Activated B cell treated with CpG ODN at 0.5 μM for 24 hours (primary cell): ENCODE data around the gene ZGRF1. TPM values are rescaled to one million over a fixed set of nuclear protein-coding genes. Genes with fewer than 3 reads are reported as not detected.

Experiments used
- ATAC-seq: fragments of 200-7000 bp; cut with Tn5 transposase; one replicate; pipeline ENCODE4 v1.10.0; 2021; ENCODE audit warnings: low read depth, mild to moderate bottlenecking, moderate library complexity
- CTCF ChIA-PET: fragments of 350-600 bp; sonication (Branson Sonifier 250); formaldehyde crosslinking; loops from one replicate; lab custom pipeline; 2021; ENCODE audit warnings: antibody characterized with exemption; lab: Charles Lee
- POLR2A ChIA-PET: fragments of 350-600 bp; sonication (Branson Sonifier 250); formaldehyde crosslinking; loops from one replicate; lab custom pipeline; 2021; ENCODE audit warnings: antibody characterized with exemption; lab: Charles Lee
- DNase-seq: peaks from one replicate; pipeline ENCODE4 v3.0.0; 2022
- H3K27ac Mint-ChIP-seq: one replicate; pipeline ENCODE4 v1.8.0; 2020; ENCODE audit warnings: mixed read lengths
- H3K27me3 Mint-ChIP-seq: one replicate; pipeline ENCODE4 v1.8.0; 2021; ENCODE audit warnings: mixed read lengths
- H3K36me3 Mint-ChIP-seq: one replicate; pipeline ENCODE4 v1.8.0; 2021; ENCODE audit warnings: low read depth, mixed read lengths
- H3K4me1 Mint-ChIP-seq: one replicate; pipeline ENCODE4 v1.8.0; 2021; ENCODE audit warnings: mixed read lengths
- H3K4me3 Mint-ChIP-seq: one replicate; pipeline ENCODE4 v1.8.0; 2020; ENCODE audit warnings: mild to moderate bottlenecking, mixed read lengths
- H3K9me3 Mint-ChIP-seq: one replicate; pipeline ENCODE4 v1.8.0; 2020; ENCODE audit warnings: mixed read lengths
- intact Hi-C: fragments of 100-400 bp; cut with micrococcal nuclease; formaldehyde crosslinking; loops from one replicate; pipeline ENCODE4 v1.15.1; 2024
- total RNA-seq: library from RNA; stranded (reverse); gene quantifications from 2 replicates; pipeline ENCODE4 v1.2.3, GENCODE V29; 2022
- TF ChIP-seq, protein P1 (sequence below): fragments of 200-600 bp; IDR thresholded peaks from one replicate; pipeline ENCODE4 v1.8.0; 2022; ENCODE audit warnings: antibody characterized with exemption, mild to moderate bottlenecking

The ZGRF1 gene
- total RNA-seq, 1 donor from 2014 or later: 13.7 TPM

DNA sequence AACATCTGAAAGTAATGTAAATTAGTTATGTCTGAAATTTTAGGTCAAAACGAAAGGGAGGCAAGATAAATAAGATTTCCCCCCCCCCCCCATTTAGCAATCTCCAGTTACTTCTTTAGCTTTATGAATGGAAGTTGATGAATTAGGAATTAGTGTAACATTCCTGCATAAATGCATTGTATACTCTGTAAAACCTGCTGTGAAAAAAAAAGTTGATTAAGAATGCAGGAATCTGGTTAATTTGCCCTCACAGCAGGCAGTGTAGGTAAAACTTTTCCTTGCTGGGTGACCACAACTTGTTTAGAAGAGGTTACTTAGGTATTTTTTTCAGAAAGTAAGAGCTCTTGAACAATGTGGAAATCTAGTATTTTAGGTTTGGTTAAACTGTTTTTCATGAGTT is 15.5 kb upstream of the ZGRF1 start:
- ATAC-seq (no peak), DNase-seq (no peak)

DNA sequence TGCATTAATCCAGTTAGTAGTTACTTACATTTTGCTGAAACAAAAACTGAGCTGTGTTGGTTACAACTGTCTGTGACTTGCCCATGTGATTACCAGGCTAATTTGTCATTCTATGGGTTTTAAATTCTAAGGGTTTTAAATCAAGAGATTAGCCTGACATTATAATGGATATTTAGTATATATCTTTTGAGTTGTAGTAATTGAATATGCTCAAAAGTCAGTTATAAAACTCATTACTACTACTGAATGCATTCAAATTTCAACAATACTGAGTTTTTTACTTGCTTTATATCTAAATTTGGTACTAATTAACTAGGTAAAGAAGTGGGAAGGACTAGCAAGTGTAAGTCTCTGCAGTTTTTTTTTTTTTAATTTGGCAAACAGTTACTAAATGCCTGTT is 14.9 kb upstream of the ZGRF1 start:
- intact Hi-C loops: no loop called here
- no peak for DNase-seq
- TF ChIP-seq, protein P1, sequence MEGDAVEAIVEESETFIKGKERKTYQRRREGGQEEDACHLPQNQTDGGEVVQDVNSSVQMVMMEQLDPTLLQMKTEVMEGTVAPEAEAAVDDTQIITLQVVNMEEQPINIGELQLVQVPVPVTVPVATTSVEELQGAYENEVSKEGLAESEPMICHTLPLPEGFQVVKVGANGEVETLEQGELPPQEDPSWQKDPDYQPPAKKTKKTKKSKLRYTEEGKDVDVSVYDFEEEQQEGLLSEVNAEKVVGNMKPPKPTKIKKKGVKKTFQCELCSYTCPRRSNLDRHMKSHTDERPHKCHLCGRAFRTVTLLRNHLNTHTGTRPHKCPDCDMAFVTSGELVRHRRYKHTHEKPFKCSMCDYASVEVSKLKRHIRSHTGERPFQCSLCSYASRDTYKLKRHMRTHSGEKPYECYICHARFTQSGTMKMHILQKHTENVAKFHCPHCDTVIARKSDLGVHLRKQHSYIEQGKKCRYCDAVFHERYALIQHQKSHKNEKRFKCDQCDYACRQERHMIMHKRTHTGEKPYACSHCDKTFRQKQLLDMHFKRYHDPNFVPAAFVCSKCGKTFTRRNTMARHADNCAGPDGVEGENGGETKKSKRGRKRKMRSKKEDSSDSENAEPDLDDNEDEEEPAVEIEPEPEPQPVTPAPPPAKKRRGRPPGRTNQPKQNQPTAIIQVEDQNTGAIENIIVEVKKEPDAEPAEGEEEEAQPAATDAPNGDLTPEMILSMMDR: no peak
- CTCF ChIA-PET: no interaction called here
- Mint-ChIP-seq H3K9me3 (no peaks in the 10 kb centered on the region), H3K27me3 (no peaks in the 10 kb centered on the region), H3K36me3 (peaks cover 76% of the 10 kb centered on the region), H3K4me3 (no peak overlapping the region), H3K4me1 (no peaks in the 10 kb centered on the region), H3K27ac (no peak overlapping the region)
- ATAC-seq: no peak
- POLR2A ChIA-PET: no interaction called here

More for the DNA sequence above, 15.5 kb upstream of the ZGRF1 start:
- no peaks in the 10 kb centered on the region for H3K27me3 Mint-ChIP-seq
- CTCF ChIA-PET: no interaction called here
- no peak overlapping the region for H3K27ac Mint-ChIP-seq
- intact Hi-C loops: no loop called here
- peaks cover 75% of the 10 kb centered on the region for H3K36me3 Mint-ChIP-seq
- no peaks in the 10 kb centered on the region for H3K4me1 Mint-ChIP-seq
- H3K9me3 Mint-ChIP-seq: no peaks in the 10 kb centered on the region
- H3K4me3 Mint-ChIP-seq: no peak overlapping the region
- TF ChIP-seq, protein P1: no peak
- POLR2A ChIA-PET: no interaction called here

DNA sequence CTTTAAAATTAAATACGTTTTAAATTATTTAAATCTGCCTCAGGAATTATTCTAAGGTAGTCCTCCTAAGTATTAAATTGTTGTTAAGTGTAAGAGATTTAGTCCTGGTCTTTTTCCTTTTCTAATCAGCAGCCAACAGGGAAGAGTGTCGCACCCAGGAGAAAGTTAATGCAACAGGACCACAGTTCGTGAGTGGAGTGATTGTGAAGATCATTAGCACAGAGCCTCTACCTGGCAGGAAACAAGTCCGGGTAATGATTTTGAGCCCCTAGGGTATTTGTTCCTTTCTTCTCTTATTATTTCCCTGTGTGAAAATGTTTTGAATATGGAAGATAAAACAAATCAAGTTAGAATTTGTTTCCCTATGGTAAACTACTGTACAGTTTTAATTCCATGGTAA is 13.6 kb upstream of the ZGRF1 start:
- CTCF ChIA-PET: no interaction called here
- Mint-ChIP-seq H3K4me3 (no peak overlapping the region), H3K4me1 (no peaks in the 10 kb centered on the region), H3K9me3 (no peaks in the 10 kb centered on the region), H3K27ac (no peak overlapping the region), H3K27me3 (no peaks in the 10 kb centered on the region), H3K36me3 (peaks cover 75% of the 10 kb centered on the region)
- DNase-seq (no peak), ATAC-seq (no peak)
- POLR2A ChIA-PET: no interaction called here
- intact Hi-C loops: no loop called here
- TF ChIP-seq, protein P1: no peak

DNA sequence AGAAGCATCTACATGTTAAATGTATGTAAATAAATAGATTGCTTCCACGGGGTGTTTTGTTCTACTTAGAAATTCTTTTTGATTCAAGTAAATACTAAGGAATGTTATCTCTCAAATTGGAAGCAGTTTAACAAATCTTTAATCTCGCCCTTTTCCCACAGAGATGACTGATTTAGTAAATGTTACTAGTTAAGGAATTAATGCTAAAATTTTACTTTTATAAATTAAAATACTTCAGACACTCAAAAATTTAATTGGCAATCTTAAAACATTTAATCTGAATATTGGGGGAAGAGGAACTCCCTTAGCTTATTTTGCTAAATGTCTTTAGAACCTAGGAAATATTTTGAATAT is 12.3 kb upstream of the ZGRF1 start:
- H3K27ac Mint-ChIP-seq: no peak overlapping the region
- H3K27me3 Mint-ChIP-seq: no peaks in the 10 kb centered on the region
- H3K4me3 Mint-ChIP-seq: no peak overlapping the region
- ATAC-seq: no peak
- intact Hi-C loops: no loop called here
- no peak for DNase-seq
- CTCF ChIA-PET: interaction anchor here (1.2 kb wide), 1 partner anchor 289 kb away, joined by 3 read pairs; no protein-coding TSS in a partner anchor
- TF ChIP-seq, protein P1: no peak
- POLR2A ChIA-PET: no interaction called here
- H3K4me1 Mint-ChIP-seq: peaks cover 3% of the 10 kb centered on the region
- no peaks in the 10 kb centered on the region for H3K9me3 Mint-ChIP-seq
- H3K36me3 Mint-ChIP-seq: peaks cover 72% of the 10 kb centered on the region

DNA sequence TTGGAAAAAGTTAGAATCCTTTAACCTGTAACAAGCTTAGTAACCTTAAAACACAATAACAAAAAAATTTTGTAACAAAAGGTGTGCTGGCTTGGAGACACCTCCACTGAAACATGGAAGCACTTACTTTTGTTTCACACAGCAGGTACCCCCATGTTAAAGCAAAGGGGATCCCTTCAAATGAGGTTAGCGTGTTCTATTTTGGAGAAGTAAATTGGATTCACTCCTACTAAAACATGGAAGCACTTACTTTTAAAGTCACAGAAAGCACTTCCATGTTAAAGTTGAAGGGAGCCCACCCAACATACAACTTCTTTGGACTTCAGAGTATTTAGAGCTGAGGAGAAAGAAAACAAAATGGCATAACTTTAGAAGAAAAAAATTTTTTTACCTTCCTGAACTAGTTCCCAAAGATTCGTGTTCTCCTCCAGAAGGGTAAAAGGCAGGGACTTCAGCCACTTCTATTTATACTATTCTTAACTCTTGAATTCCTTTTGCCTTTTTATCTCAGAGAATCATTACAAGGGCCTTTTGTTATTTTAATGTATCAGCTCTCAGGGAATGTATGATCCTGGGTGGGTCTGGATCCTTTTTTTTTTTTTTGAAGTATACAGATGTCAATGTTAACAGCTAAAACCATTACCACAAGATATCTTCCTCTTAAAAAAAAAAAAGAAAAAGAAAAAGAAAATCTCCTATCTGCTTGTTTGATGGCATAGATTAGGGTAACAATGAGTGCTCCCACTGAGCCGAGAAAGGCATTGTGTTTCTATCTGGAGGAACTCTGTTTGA is 11.8 kb upstream of the ZGRF1 start:
- Mint-ChIP-seq H3K36me3 (peaks cover 67% of the 10 kb centered on the region), H3K4me3 (no peak overlapping the region), H3K27me3 (no peaks in the 10 kb centered on the region), H3K4me1 (peaks cover 8% of the 10 kb centered on the region), H3K27ac (no peak overlapping the region), H3K9me3 (no peaks in the 10 kb centered on the region)
- ATAC-seq (no peak), DNase-seq (no peak)
- TF ChIP-seq, protein P1: no peak
- CTCF ChIA-PET: interaction anchor here (1.2 kb wide), 1 partner anchor 290 kb away, joined by 3 read pairs; no protein-coding TSS in a partner anchor
- POLR2A ChIA-PET: no interaction called here
- intact Hi-C loops: no loop called here
